ENCODE results near the gene APOB.

The APOB gene

GRCh38 chr2:21059885-21060610 lies 16.2 kb upstream of the APOB start:
- Mint-ChIP-seq H3K9me3 (no peaks in the 10 kb centered on the region), H3K36me3 (ENCODE audit: low read depth) (no peaks in the 10 kb centered on the region), H3K4me1 (ENCODE audit: low read depth) (no peaks in the 10 kb centered on the region), H3K27ac (no peak overlapping the region), H3K4me3 (no peak overlapping the region), H3K27me3 (ENCODE audit: low read depth) (no peaks in the 10 kb centered on the region)
- DNase-seq (ENCODE audit: low spot score): no peak

DNA sequence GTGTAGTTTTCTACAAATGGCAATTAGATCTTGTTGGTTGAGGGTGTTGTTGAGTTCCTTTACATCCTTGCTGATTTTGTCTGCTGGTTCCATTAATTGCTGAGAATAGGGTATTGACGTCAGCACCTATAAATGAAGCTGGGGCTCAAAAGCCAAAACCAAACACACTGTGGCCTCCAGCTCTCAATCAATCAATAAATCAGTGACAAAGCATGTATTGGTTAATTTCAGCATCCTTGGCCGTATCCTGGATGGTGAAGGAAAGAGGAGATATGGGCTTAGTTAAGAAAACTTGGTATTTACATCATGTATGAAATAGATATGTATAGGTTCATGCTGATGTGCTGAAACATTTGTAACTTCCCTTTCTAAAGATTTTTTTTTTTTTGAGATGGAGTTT lies 13.2 kb upstream of the APOB start:
- Mint-ChIP-seq H3K4me1 (ENCODE audit: low read depth) (no peaks in the 10 kb centered on the region), H3K4me3 (no peak overlapping the region), H3K27ac (no peak overlapping the region), H3K27me3 (ENCODE audit: low read depth) (no peaks in the 10 kb centered on the region), H3K9me3 (no peaks in the 10 kb centered on the region), H3K36me3 (ENCODE audit: low read depth) (no peaks in the 10 kb centered on the region)
- DNase-seq (ENCODE audit: low spot score): no peak

GRCh38 chr2:21055879-21056790 lies 12.3 kb upstream of the APOB start:
- Mint-ChIP-seq H3K27ac (no peak overlapping the region), H3K4me3 (no peak overlapping the region), H3K9me3 (no peaks in the 10 kb centered on the region), H3K4me1 (ENCODE audit: low read depth) (no peaks in the 10 kb centered on the region), H3K36me3 (ENCODE audit: low read depth) (no peaks in the 10 kb centered on the region), H3K27me3 (ENCODE audit: low read depth) (no peaks in the 10 kb centered on the region)
- DNase-seq (ENCODE audit: low spot score): no peak

GRCh38 chr2:21055451-21055850 lies 11.6 kb upstream of the APOB start:
- Mint-ChIP-seq H3K4me1 (ENCODE audit: low read depth) (no peaks in the 10 kb centered on the region), H3K27ac (no peak overlapping the region), H3K4me3 (no peak overlapping the region), H3K36me3 (ENCODE audit: low read depth) (no peaks in the 10 kb centered on the region), H3K27me3 (ENCODE audit: low read depth) (no peaks in the 10 kb centered on the region), H3K9me3 (no peaks in the 10 kb centered on the region)
- DNase-seq (ENCODE audit: low spot score): no peak

- H3K27me3 Mint-ChIP-seq (ENCODE audit: low read depth): no peaks in the 10 kb centered on the region
- no peaks in the 10 kb centered on the region for H3K4me1 Mint-ChIP-seq (ENCODE audit: low read depth)
- H3K36me3 Mint-ChIP-seq (ENCODE audit: low read depth): no peaks in the 10 kb centered on the region
- no peak for DNase-seq (ENCODE audit: low spot score)
- no peak overlapping the region for H3K4me3 Mint-ChIP-seq
- no peak overlapping the region for H3K27ac Mint-ChIP-seq
- no peaks in the 10 kb centered on the region for H3K9me3 Mint-ChIP-seq
Observed at GRCh38 chr2:21054011-21054410, 10.1 kb upstream of the APOB start.

DNA sequence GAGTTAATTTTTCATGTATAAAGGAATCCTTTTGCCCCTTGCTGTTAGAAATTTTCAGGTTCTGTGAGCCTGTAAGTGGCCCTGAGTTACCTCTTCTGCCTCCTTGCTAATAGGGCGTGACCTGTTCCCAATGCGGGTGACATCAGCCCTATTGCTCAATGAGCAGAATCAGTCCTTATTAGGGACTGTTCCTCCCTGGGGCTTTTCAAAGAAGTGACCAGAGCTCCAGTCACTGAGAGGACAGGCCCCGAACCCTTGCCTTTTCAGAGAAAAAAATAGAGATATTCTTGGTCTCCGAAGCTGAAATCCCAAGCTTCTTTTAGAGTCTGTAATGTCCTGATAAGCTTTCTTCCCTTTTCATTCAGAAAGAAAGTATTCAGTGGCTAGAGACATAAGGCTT lies 8.2 kb upstream of the APOB start:
- no peak overlapping the region for H3K4me3 Mint-ChIP-seq
- no peak for DNase-seq (ENCODE audit: low spot score)
- H3K27ac Mint-ChIP-seq: no peak overlapping the region
- no peaks in the 10 kb centered on the region for H3K36me3 Mint-ChIP-seq (ENCODE audit: low read depth)
- no peaks in the 10 kb centered on the region for H3K9me3 Mint-ChIP-seq
- H3K4me1 Mint-ChIP-seq (ENCODE audit: low read depth): no peaks in the 10 kb centered on the region
- H3K27me3 Mint-ChIP-seq (ENCODE audit: low read depth): no peaks in the 10 kb centered on the region

- no peak overlapping the region for H3K4me3 Mint-ChIP-seq
- no peaks in the 10 kb centered on the region for H3K4me1 Mint-ChIP-seq (ENCODE audit: low read depth)
- no peak for DNase-seq (ENCODE audit: low spot score)
- no peaks in the 10 kb centered on the region for H3K36me3 Mint-ChIP-seq (ENCODE audit: low read depth)
- no peaks in the 10 kb centered on the region for H3K9me3 Mint-ChIP-seq
- peaks cover 3% of the 10 kb centered on the region for H3K27me3 Mint-ChIP-seq (ENCODE audit: low read depth)
- no peak overlapping the region for H3K27ac Mint-ChIP-seq
Observed at GRCh38 chr2:21050164-21050563, 6.3 kb upstream of the APOB start.

DNA sequence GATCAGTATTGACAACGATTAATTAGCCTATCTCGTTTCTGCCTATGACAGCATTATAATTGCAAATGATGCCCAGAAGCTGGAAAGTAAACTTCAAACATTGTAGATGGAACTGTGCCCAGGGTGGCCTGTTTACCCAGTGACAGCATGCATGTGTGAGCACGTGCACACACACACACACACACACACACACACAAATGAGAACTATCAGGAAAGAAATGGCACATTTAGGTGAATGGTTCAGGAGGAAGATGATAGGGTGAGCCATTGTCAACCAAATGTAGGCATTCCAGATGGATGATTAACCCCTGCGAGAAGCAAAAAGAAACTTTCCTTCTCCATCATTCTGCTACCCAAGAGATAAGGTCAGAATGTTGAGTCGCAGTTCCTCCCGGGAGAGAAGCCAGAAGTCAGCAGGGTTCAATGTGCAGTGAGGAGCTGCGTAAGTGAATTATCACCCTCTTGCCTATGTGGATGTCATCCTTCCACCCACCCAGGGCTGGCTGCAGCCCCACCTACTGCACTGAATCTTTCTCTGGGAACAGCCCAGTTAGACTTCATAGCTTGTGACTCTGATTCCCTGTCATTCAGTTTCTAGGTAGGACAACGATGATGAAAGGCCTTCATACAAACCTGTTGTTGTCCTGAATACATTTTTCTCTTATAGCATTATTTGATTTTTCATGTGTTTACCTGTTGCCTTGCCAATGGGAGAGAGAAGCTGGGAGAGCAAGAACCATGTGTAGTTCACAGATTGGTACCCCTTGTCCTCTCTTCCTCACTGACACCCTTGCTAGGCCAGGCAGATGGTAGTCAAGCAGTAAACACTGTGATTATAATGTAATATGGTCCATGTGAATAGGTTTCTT lies 3.5 kb upstream of the APOB start:
- Mint-ChIP-seq H3K4me1 (ENCODE audit: low read depth) (peaks cover 3% of the 10 kb centered on the region), H3K9me3 (no peaks in the 10 kb centered on the region), H3K36me3 (ENCODE audit: low read depth) (no peaks in the 10 kb centered on the region), H3K4me3 (no peak overlapping the region), H3K27ac (no peak overlapping the region), H3K27me3 (ENCODE audit: low read depth) (peaks cover 14% of the 10 kb centered on the region)
- no peak for DNase-seq (ENCODE audit: low spot score)

- Mint-ChIP-seq H3K4me3 (no peak overlapping the region), H3K9me3 (no peaks in the 10 kb centered on the region), H3K27ac (no peak overlapping the region), H3K4me1 (ENCODE audit: low read depth) (peaks cover 3% of the 10 kb centered on the region), H3K36me3 (ENCODE audit: low read depth) (no peaks in the 10 kb centered on the region), H3K27me3 (ENCODE audit: low read depth) (peaks cover 14% of the 10 kb centered on the region)
- no peak for DNase-seq (ENCODE audit: low spot score)
Observed at GRCh38 chr2:21046506-21046905, 2.6 kb upstream of the APOB start.

GRCh38 chr2:21044694-21045371 lies 960 bp upstream of the APOB start:
- Mint-ChIP-seq H3K4me1 (ENCODE audit: low read depth) (peaks cover 3% of the 10 kb centered on the region), H3K4me3 (no peak overlapping the region), H3K27ac (no peak overlapping the region), H3K9me3 (no peaks in the 10 kb centered on the region), H3K36me3 (ENCODE audit: low read depth) (no peaks in the 10 kb centered on the region), H3K27me3 (ENCODE audit: low read depth) (peaks cover 14% of the 10 kb centered on the region)
- DNase-seq (ENCODE audit: low spot score): no peak

GRCh38 chr2:21042958-21043743 lies 722 bp downstream of the APOB start:
- H3K36me3 Mint-ChIP-seq (ENCODE audit: low read depth): no peaks in the 10 kb centered on the region
- H3K4me1 Mint-ChIP-seq (ENCODE audit: low read depth): peaks cover 3% of the 10 kb centered on the region
- H3K27me3 Mint-ChIP-seq (ENCODE audit: low read depth): peaks cover 14% of the 10 kb centered on the region
- H3K4me3 Mint-ChIP-seq: no peak overlapping the region
- peak; percentile 23 for DNase-seq (ENCODE audit: low spot score)
- no peaks in the 10 kb centered on the region for H3K9me3 Mint-ChIP-seq
- no peak overlapping the region for H3K27ac Mint-ChIP-seq

DNA sequence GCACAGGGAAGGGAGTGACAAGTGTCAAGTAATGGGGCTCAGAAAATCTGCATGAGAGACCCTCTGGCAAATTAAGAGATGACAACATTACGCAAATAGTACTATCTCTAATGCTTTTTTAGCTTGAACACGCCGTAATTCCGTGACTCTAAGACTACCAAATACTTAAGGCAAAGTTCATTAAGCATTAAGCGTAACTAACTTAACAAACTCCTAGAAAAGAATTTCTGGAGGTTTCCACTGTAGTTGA lies 1.2 kb downstream of the APOB start:
- H3K27ac Mint-ChIP-seq: no peak overlapping the region
- no peak for DNase-seq (ENCODE audit: low spot score)
- no peak overlapping the region for H3K4me3 Mint-ChIP-seq
- peaks cover 3% of the 10 kb centered on the region for H3K4me1 Mint-ChIP-seq (ENCODE audit: low read depth)
- peaks cover 14% of the 10 kb centered on the region for H3K27me3 Mint-ChIP-seq (ENCODE audit: low read depth)
- no peaks in the 10 kb centered on the region for H3K9me3 Mint-ChIP-seq
- no peaks in the 10 kb centered on the region for H3K36me3 Mint-ChIP-seq (ENCODE audit: low read depth)
